ENCODE measurements around the gene PSMF1.

GRCh38 chr20:1134355-1134754 is 16.0 kb downstream of the PSMF1 start:
- TF ChIP-seq POLR2AphosphoS5 (IDR thresholded peaks at IDR 0.05; ENCODE audit: low read depth, low read length): no peak
- TF ChIP-seq REST (IDR thresholded peaks at IDR 0.05; ENCODE audit: insufficient read depth in 1 of 2, low read depth in 2 of 2, low read length in 2 of 2): no peak
- no peak for TF ChIP-seq TAF1 (IDR thresholded peaks at IDR 0.05; ENCODE audit: borderline replicate concordance, insufficient read depth, low read length)
- TF ChIP-seq SIN3A (IDR thresholded peaks at IDR 0.05; ENCODE audit: borderline replicate concordance, insufficient read depth, low read length): no peak

All from PFSK-1 (cell line).